ENCODE results near the gene ABCA10.

The ABCA10 gene

GRCh38 chr17:69179227-69179952 lies 49.2 kb downstream of the ABCA10 start:
- Histone ChIP-seq H3K27me3 (ENCODE audit: insufficient read depth, low read length) (no peaks in the 10 kb centered on the region), H3F3A (ENCODE audit: insufficient read depth, low read length) (no peaks in the 10 kb centered on the region), H4K20me1 (ENCODE audit: insufficient read depth, low read length) (no peaks in the 10 kb centered on the region), H3K9ac (ENCODE audit: low read length) (no peak overlapping the region), H3K9me2 (ENCODE audit: low read depth, low read length) (no peaks in the 10 kb centered on the region), H3K4me3 (ENCODE audit: low read depth, low read length, poor library complexity, severe bottlenecking) (no peak overlapping the region), H3K9me3 (ENCODE audit: low read length) (no peaks in the 10 kb centered on the region), H2AFZ (ENCODE audit: low read length) (no peak overlapping the region), H3K36me3 (ENCODE audit: insufficient read depth, low read length) (no peaks in the 10 kb centered on the region), H3K79me2 (ENCODE audit: insufficient read depth, low read length) (no peaks in the 10 kb centered on the region), H3K27ac (ENCODE audit: low read depth, low read length, poor library complexity, severe bottlenecking) (no peak overlapping the region), H3K4me1 (ENCODE audit: insufficient read depth, low read length, severe bottlenecking) (no peaks in the 10 kb centered on the region), H3K4me2 (ENCODE audit: low read length) (no peak overlapping the region)
- no peak for TF ChIP-seq EZH2 (IDR thresholded peaks at IDR 0.05; ENCODE audit: borderline replicate concordance, low read length)
- TF ChIP-seq, protein P1, sequence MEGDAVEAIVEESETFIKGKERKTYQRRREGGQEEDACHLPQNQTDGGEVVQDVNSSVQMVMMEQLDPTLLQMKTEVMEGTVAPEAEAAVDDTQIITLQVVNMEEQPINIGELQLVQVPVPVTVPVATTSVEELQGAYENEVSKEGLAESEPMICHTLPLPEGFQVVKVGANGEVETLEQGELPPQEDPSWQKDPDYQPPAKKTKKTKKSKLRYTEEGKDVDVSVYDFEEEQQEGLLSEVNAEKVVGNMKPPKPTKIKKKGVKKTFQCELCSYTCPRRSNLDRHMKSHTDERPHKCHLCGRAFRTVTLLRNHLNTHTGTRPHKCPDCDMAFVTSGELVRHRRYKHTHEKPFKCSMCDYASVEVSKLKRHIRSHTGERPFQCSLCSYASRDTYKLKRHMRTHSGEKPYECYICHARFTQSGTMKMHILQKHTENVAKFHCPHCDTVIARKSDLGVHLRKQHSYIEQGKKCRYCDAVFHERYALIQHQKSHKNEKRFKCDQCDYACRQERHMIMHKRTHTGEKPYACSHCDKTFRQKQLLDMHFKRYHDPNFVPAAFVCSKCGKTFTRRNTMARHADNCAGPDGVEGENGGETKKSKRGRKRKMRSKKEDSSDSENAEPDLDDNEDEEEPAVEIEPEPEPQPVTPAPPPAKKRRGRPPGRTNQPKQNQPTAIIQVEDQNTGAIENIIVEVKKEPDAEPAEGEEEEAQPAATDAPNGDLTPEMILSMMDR (IDR thresholded peaks at IDR 0.05; ENCODE audit: low read length), result no peak

DNA sequence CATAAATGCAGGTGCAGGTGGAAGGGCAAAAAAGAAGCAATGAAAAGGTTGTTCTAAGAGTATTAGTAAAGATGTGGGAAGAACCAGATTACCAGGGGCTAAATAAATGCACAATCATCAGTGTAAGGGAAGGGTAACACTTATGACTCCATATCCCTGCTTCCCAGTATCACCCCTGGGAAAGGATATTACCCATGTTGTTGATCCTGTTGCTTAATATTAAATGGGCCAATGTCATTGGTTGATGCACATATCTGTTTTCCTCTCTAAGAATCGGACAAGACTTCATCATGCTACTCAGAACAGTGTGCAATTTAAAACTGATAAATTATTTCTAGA lies 52.2 kb downstream of the ABCA10 start:
- no peak overlapping the region for H3K4me2 ChIP-seq (ENCODE audit: low read length)
- TF ChIP-seq, protein P1 (IDR thresholded peaks at IDR 0.05; ENCODE audit: low read length), result no peak
- no peak for TF ChIP-seq EZH2 (IDR thresholded peaks at IDR 0.05; ENCODE audit: borderline replicate concordance, low read length)
- H3K4me1 ChIP-seq (ENCODE audit: insufficient read depth, low read length, severe bottlenecking), result no peaks in the 10 kb centered on the region

GRCh38 chr17:69175625-69176456 lies 52.8 kb downstream of the ABCA10 start:
- no peak overlapping the region for H2AFZ ChIP-seq (ENCODE audit: low read length)
- H3K9me2 ChIP-seq (ENCODE audit: low read depth, low read length), result no peaks in the 10 kb centered on the region
- H3K4me1 ChIP-seq (ENCODE audit: insufficient read depth, low read length, severe bottlenecking), result no peaks in the 10 kb centered on the region
- H3K79me2 ChIP-seq (ENCODE audit: insufficient read depth, low read length), result no peaks in the 10 kb centered on the region
- no peaks in the 10 kb centered on the region for H4K20me1 ChIP-seq (ENCODE audit: insufficient read depth, low read length)
- H3K4me2 ChIP-seq (ENCODE audit: low read length), result no peak overlapping the region
- H3K27me3 ChIP-seq (ENCODE audit: insufficient read depth, low read length), result no peaks in the 10 kb centered on the region
- H3K36me3 ChIP-seq (ENCODE audit: insufficient read depth, low read length), result no peaks in the 10 kb centered on the region
- H3K9me3 ChIP-seq (ENCODE audit: low read length), result no peaks in the 10 kb centered on the region
- no peak overlapping the region for H3K4me3 ChIP-seq (ENCODE audit: low read depth, low read length, poor library complexity, severe bottlenecking)
- H3F3A ChIP-seq (ENCODE audit: insufficient read depth, low read length), result no peaks in the 10 kb centered on the region
- no peak overlapping the region for H3K27ac ChIP-seq (ENCODE audit: low read depth, low read length, poor library complexity, severe bottlenecking)
- H3K9ac ChIP-seq (ENCODE audit: low read length), result no peak overlapping the region
- TF ChIP-seq, protein P1 (IDR thresholded peaks at IDR 0.05; ENCODE audit: low read length), result no peak
- no peak for TF ChIP-seq EZH2 (IDR thresholded peaks at IDR 0.05; ENCODE audit: borderline replicate concordance, low read length)

More for the DNA sequence above, 52.2 kb downstream of the ABCA10 start:
- H3K27ac ChIP-seq (ENCODE audit: low read depth, low read length, poor library complexity, severe bottlenecking), result no peak overlapping the region
- no peak overlapping the region for H2AFZ ChIP-seq (ENCODE audit: low read length)
- no peak overlapping the region for H3K9ac ChIP-seq (ENCODE audit: low read length)
- no peaks in the 10 kb centered on the region for H3K9me2 ChIP-seq (ENCODE audit: low read depth, low read length)
- no peaks in the 10 kb centered on the region for H4K20me1 ChIP-seq (ENCODE audit: insufficient read depth, low read length)
- no peaks in the 10 kb centered on the region for H3K27me3 ChIP-seq (ENCODE audit: insufficient read depth, low read length)
- no peak overlapping the region for H3K4me3 ChIP-seq (ENCODE audit: low read depth, low read length, poor library complexity, severe bottlenecking)
- H3K79me2 ChIP-seq (ENCODE audit: insufficient read depth, low read length), result no peaks in the 10 kb centered on the region
- no peaks in the 10 kb centered on the region for H3F3A ChIP-seq (ENCODE audit: insufficient read depth, low read length)
- H3K9me3 ChIP-seq (ENCODE audit: low read length), result no peaks in the 10 kb centered on the region
- H3K36me3 ChIP-seq (ENCODE audit: insufficient read depth, low read length), result no peaks in the 10 kb centered on the region

Measured in OCI-LY1 (cell line).